Measurements from ENCODE around the gene GALNT7. TPM values are rescaled to one million over a fixed set of nuclear protein-coding genes. Genes with fewer than 3 reads are reported as not detected.

GALNT7 gene
- total and polyA plus RNA-seq, 2 donors (not counting 3 experiments of a cell fraction or from before 2014, with no cell fraction given): 19.6 to 54.6 TPM

DNA sequence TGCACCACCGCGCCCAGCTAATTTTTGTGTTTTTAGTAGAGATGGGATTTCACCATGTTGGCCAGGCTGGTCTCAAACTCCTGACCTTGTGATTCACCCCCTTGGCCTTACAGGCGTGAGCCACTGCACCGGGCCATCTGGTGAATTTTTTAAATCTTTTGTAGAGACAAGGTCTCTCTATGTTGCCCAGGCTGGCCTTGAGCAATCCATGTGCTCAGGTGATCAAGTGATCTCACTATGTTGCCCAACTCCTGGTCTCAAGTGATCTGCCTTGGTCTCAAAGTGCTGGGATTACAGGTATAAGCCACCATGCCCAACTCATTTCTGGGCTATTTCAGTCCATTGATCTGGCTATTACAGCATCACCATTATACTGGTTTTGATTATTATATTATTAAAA is 22.2 kb upstream of the GALNT7 start:
- intact Hi-C loops (cut with micrococcal nuclease) (no loop called here), dilution Hi-C loops (cut with MboI; ENCODE audit: extremely low pct_ligation_motif_present, low sequenced_read_pairs) (no loop called here)
- DNase-seq (ENCODE audit: low read depth, low spot score): no peak

More for the DNA sequence above, 22.2 kb upstream of the GALNT7 start:
- Histone ChIP-seq H3K9me3 (replicated peaks; ENCODE audit: control insufficient read depth, insufficient read depth, low read length) (no peaks in the 10 kb centered on the region), H3K4me2 (ENCODE audit: insufficient read depth, low read length) (no peak overlapping the region), H4K20me1 (replicated peaks; ENCODE audit: control insufficient read depth, extremely low read depth, insufficient read depth, low read length) (no peaks in the 10 kb centered on the region), H3K4me1 (ENCODE audit: control insufficient read depth, extremely low read depth, insufficient read depth, low read length) (no peaks in the 10 kb centered on the region), H2AFZ (ENCODE audit: low read depth, low read length) (no peak overlapping the region), H3K27ac (ENCODE audit: insufficient read depth, low read depth, low read length) (no peak overlapping the region), H3K36me3 (ENCODE audit: control insufficient read depth in 2 of 2, extremely low read depth in 1 of 2, insufficient read depth in 2 of 2, low read length in 2 of 2) (no peaks in the 10 kb centered on the region), H3K9ac (replicated peaks; ENCODE audit: extremely low read depth, insufficient read depth, low read length) (no peak overlapping the region), H3K9me1 (replicated peaks; ENCODE audit: control insufficient read depth, extremely low read depth, insufficient read depth, low read length) (no peaks in the 10 kb centered on the region), H3K27me3 (ENCODE audit: control insufficient read depth in 2 of 2, insufficient read depth in 2 of 2, low read length in 2 of 2) (no peaks in the 10 kb centered on the region), H3K4me3 (replicated peaks in 1 of 3; ENCODE audit: insufficient read depth in 1 of 3, low read depth in 1 of 3, low read length in 3 of 3) (no peak overlapping the region), H3K79me2 (ENCODE audit: control insufficient read depth, insufficient read depth, low read length) (no peaks in the 10 kb centered on the region)
- BruUV-seq (replicated peaks): no TSS peak
- no peak for FAIRE-seq
- CTCF ChIA-PET: no interaction called here
- POLR2A ChIA-PET: no interaction called here
- TF ChIP-seq GATA2 (IDR thresholded peaks at IDR 0.05; ENCODE audit: insufficient read depth, insufficient read length, low read depth, low read length): no peak
- no peak for TF ChIP-seq EZH2 (IDR thresholded peaks at IDR 0.05; ENCODE audit: borderline replicate concordance, low read depth, low read length, severe bottlenecking)
- TF ChIP-seq MYC (IDR thresholded peaks at IDR 0.05; ENCODE audit: low read depth, low read length): no peak
- no peak for TF ChIP-seq JUN (IDR thresholded peaks at IDR 0.05; ENCODE audit: borderline replicate concordance, insufficient read depth, insufficient read length, low read depth)
- TF ChIP-seq POLR2A (IDR thresholded peaks at IDR 0.05; ENCODE audit: low read depth, low read length): no peak
- no peak for TF ChIP-seq FOS (IDR thresholded peaks at IDR 0.05; ENCODE audit: borderline replicate concordance, insufficient read depth, low read length)
- TF ChIP-seq, protein P1, sequence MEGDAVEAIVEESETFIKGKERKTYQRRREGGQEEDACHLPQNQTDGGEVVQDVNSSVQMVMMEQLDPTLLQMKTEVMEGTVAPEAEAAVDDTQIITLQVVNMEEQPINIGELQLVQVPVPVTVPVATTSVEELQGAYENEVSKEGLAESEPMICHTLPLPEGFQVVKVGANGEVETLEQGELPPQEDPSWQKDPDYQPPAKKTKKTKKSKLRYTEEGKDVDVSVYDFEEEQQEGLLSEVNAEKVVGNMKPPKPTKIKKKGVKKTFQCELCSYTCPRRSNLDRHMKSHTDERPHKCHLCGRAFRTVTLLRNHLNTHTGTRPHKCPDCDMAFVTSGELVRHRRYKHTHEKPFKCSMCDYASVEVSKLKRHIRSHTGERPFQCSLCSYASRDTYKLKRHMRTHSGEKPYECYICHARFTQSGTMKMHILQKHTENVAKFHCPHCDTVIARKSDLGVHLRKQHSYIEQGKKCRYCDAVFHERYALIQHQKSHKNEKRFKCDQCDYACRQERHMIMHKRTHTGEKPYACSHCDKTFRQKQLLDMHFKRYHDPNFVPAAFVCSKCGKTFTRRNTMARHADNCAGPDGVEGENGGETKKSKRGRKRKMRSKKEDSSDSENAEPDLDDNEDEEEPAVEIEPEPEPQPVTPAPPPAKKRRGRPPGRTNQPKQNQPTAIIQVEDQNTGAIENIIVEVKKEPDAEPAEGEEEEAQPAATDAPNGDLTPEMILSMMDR (IDR thresholded peaks at IDR 0.05; ENCODE audit: extremely low read depth in 1 of 2, insufficient read depth in 1 of 2, low read depth in 1 of 2, low read length in 2 of 2): no peak
- no peak for TF ChIP-seq POLR2AphosphoS5 (IDR thresholded peaks at IDR 0.05; ENCODE audit: insufficient read depth, low read depth, low read length)
- TF ChIP-seq, protein P2, sequence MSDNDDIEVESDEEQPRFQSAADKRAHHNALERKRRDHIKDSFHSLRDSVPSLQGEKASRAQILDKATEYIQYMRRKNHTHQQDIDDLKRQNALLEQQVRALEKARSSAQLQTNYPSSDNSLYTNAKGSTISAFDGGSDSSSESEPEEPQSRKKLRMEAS (IDR thresholded peaks at IDR 0.05; ENCODE audit: insufficient read depth, insufficient read length): no peak

Data from endothelial cell of umbilical vein (primary cell).